ENCODE measurements around the gene CCDC3. TPM values are rescaled to one million over a fixed set of nuclear protein-coding genes. Genes with fewer than 3 reads are reported as not detected.
"Not testable (repeated sequence)": the region's sequence is repeated elsewhere in the genome, so short reads cannot be mapped to it uniquely, and the experiment has no call there.

The CCDC3 gene
- polyA plus RNA-seq, 1 donor: 22.1 TPM

GRCh38 chr10:12876266-12876665 lies 125.2 kb downstream of the CCDC3 start:
- DNase-seq: no peak

- no peak for DNase-seq
Measured at GRCh38 chr10:12875100-12875499, 126.4 kb downstream of the CCDC3 start.

- no peak for DNase-seq
Measured at GRCh38 chr10:12874501-12874900, 127.0 kb downstream of the CCDC3 start.

- no peak for DNase-seq
Measured at GRCh38 chr10:12873172-12873571, 128.3 kb downstream of the CCDC3 start.

GRCh38 chr10:12872577-12872976 lies 128.9 kb downstream of the CCDC3 start:
- DNase-seq: no peak

- no peak for DNase-seq
Measured at GRCh38 chr10:12869427-12869826, 132.1 kb downstream of the CCDC3 start.

GRCh38 chr10:12868229-12868628 lies 133.3 kb downstream of the CCDC3 start:
- no peak for DNase-seq

- DNase-seq: not testable (repeated sequence)
Measured at GRCh38 chr10:12865515-12865914, 136.0 kb downstream of the CCDC3 start.

- no peak for DNase-seq
Measured at GRCh38 chr10:12862459-12862858, 139.1 kb downstream of the CCDC3 start.

GRCh38 chr10:12854988-12855387 lies 146.5 kb downstream of the CCDC3 start:
- no peak for DNase-seq

- no peak for DNase-seq
Measured at GRCh38 chr10:12852687-12853086, 148.8 kb downstream of the CCDC3 start.

- no peak for DNase-seq
Measured at GRCh38 chr10:12849319-12850181, 152.0 kb downstream of the CCDC3 start.

GRCh38 chr10:12848439-12849173 lies 152.9 kb downstream of the CCDC3 start:
- no peak for DNase-seq

- DNase-seq: no peak
Measured at GRCh38 chr10:12847361-12847975, 154.0 kb downstream of the CCDC3 start.

GRCh38 chr10:12846718-12847117 lies 154.8 kb downstream of the CCDC3 start:
- DNase-seq: no peak

Other genes with a start within 250 kb of the CCDC3 start
- gene OPTN, start 98.5 kb upstream of the CCDC3 start, polyA plus RNA-seq (ENCODE audit: insufficient read length): 38.0 TPM
- gene MCM10, start 159.8 kb upstream of the CCDC3 start, polyA plus RNA-seq (ENCODE audit: insufficient read length): 4.8 TPM
- not detected for gene UCMA, start 232.7 kb upstream of the CCDC3 start, polyA plus RNA-seq (ENCODE audit: insufficient read length)

Data from hindlimb muscle (tissue), 1 donor.